Colonic mucosa (tissue), 4 donors: ENCODE results near the gene MITF. TPM values are rescaled to one million over a fixed set of nuclear protein-coding genes. Genes with fewer than 3 reads are reported as not detected.
"Not testable (repeated sequence)": the region's sequence is repeated elsewhere in the genome, so short reads cannot be mapped to it uniquely, and the experiment has no call there.

ENCODE experiments used
- DNase-seq: peaks from one replicate; pipeline ENCODE4 v3.0.0-alpha.2; 2020
- H3K27ac ChIP-seq: fragments of 200-600 bp; one replicate; pipeline ENCODE4 v1.8.0; 2021
- H3K27me3 ChIP-seq: fragments of 200-600 bp; one replicate; pipeline ENCODE4 v1.8.0; 2021
- H3K36me3 ChIP-seq: fragments of 200-600 bp; one replicate; pipeline ENCODE4 v1.8.0; 2021
- H3K4me1 ChIP-seq: fragments of 200-600 bp; one replicate; pipeline ENCODE4 v1.8.0; 2021; ENCODE audit warnings: mild to moderate bottlenecking
- H3K4me3 ChIP-seq: fragments of 200-600 bp; one replicate; pipeline ENCODE4 v1.8.0; 2021
- H3K9ac ChIP-seq, 2 donors: one replicate each; pipeline ENCODE4 v1.7.0; 2013; ENCODE audit warnings: control low read depth in 2 of 2, low read depth in 2 of 2, low read length in 2 of 2
- H3K9me3 ChIP-seq: fragments of 200-600 bp; one replicate; pipeline ENCODE4 v1.8.0; 2021
- CTCF ChIP-seq: fragments of 200-600 bp; IDR thresholded peaks from one replicate; pipeline ENCODE4 v1.8.0; 2022; ENCODE audit warnings: antibody characterized with exemption, mild to moderate bottlenecking
- intact Hi-C: fragments of 100-400 bp; cut with DNase I; formaldehyde crosslinking; loops from one replicate; pipeline ENCODE4 v1.14.1; 2022
- total RNA-seq, 2 donors: library from RNA; stranded (reverse); fragmentation: NEBNext Ultra II Directional in 1 of 2; extraction: Animal tissue kit (Norgen Biotek cat#: 25700) in 1 of 2; gene quantifications; one replicate each; pipeline ENCODE4 v1.2.1, GENCODE V29; 2021
- donor health status: healthy.
- donor health status: DM: no; HTN: no; CAD: no.
- donor health status: DM: no; HTN: no; CAD: no.

The MITF gene
- total RNA-seq, 2 donors from 2014 or later = 2.9 to 5.8 TPM

DNA sequence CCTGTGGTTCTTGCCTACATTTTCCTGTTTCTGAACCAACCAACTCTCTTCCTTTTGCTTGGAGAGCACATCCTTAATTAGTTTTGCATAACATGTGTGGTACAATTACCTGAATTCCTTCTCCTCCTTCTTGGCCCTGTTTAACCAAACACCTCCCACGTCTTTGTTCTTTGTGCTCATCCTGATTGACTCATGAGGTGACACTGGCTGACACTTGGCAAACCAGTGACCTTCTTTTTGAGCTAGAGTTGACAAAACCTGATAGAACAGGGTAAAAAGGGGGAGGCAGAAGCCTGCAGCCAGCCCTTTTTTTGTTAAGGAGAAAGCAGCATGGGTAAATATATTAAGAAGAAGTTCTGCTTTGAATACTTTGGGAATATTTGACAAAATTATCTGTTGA is 161.1 kb downstream of the MITF start:
- intact Hi-C loops = no loop called here
- Histone ChIP-seq H3K4me1 (no peaks in the 10 kb centered on the region), H3K27me3 (no peaks in the 10 kb centered on the region), H3K27ac (no peak overlapping the region), H3K4me3 (no peak overlapping the region), H3K36me3 (no peaks in the 10 kb centered on the region), H3K9ac (no peak overlapping the region), H3K9me3 (no peaks in the 10 kb centered on the region)
- DNase-seq = no peak
- no peak for TF ChIP-seq CTCF

- H3K27ac ChIP-seq = no peak overlapping the region
- H3K9ac ChIP-seq = no peak overlapping the region
- H3K4me3 ChIP-seq = no peak overlapping the region
- TF ChIP-seq CTCF = no peak
- no peaks in the 10 kb centered on the region for H3K36me3 ChIP-seq
- no peaks in the 10 kb centered on the region for H3K27me3 ChIP-seq
- intact Hi-C loops = no loop called here
- no peaks in the 10 kb centered on the region for H3K9me3 ChIP-seq
- no peaks in the 10 kb centered on the region for H3K4me1 ChIP-seq
- DNase-seq = no peak
Measured at GRCh38 chr3:69901802-69902201, 162.5 kb downstream of the MITF start.

- Histone ChIP-seq H3K27ac (no peak overlapping the region), H3K27me3 (no peaks in the 10 kb centered on the region), H3K9ac (no peak overlapping the region), H3K36me3 (no peaks in the 10 kb centered on the region), H3K4me1 (no peaks in the 10 kb centered on the region), H3K4me3 (no peak overlapping the region), H3K9me3 (no peaks in the 10 kb centered on the region)
- DNase-seq = no peak
- intact Hi-C loops = no loop called here
- TF ChIP-seq CTCF = no peak
Measured at GRCh38 chr3:69902386-69902785, 163.1 kb downstream of the MITF start.

- H3K4me1 ChIP-seq = no peaks in the 10 kb centered on the region
- H3K27ac ChIP-seq = no peak overlapping the region
- H3K27me3 ChIP-seq = no peaks in the 10 kb centered on the region
- H3K36me3 ChIP-seq = no peaks in the 10 kb centered on the region
- H3K9ac ChIP-seq = no peak overlapping the region
- no peaks in the 10 kb centered on the region for H3K9me3 ChIP-seq
- no peak for TF ChIP-seq CTCF
- DNase-seq = no peak
- intact Hi-C loops = no loop called here
- no peak overlapping the region for H3K4me3 ChIP-seq
Measured at GRCh38 chr3:69906351-69906966, 167.2 kb downstream of the MITF start.

DNA sequence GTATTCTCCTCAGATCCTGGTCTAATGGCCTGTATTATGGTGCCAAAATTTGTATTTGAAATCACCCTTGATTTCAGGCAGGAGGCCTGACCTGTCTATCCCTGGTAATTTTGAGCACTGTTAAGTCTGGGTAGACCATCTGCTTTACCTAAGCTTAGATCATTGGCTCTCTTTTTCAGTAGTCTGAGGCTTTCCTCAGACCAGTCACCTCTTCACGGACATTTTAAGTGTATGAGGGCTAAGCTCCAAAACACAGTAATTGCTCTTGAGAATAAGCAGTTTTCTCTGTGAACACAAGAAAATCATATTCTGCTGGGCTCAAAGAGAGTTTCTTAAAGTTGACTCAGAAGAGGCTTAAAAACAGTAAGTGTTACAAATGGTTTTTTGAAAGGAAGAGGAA is 168.3 kb downstream of the MITF start:
- no peak for DNase-seq
- H3K27me3 ChIP-seq = no peaks in the 10 kb centered on the region
- intact Hi-C loops = no loop called here
- H3K27ac ChIP-seq = no peak overlapping the region
- H3K4me3 ChIP-seq = no peak overlapping the region
- TF ChIP-seq CTCF = no peak
- H3K4me1 ChIP-seq = no peaks in the 10 kb centered on the region
- H3K36me3 ChIP-seq = no peaks in the 10 kb centered on the region
- H3K9me3 ChIP-seq = no peaks in the 10 kb centered on the region
- no peak overlapping the region for H3K9ac ChIP-seq

DNA sequence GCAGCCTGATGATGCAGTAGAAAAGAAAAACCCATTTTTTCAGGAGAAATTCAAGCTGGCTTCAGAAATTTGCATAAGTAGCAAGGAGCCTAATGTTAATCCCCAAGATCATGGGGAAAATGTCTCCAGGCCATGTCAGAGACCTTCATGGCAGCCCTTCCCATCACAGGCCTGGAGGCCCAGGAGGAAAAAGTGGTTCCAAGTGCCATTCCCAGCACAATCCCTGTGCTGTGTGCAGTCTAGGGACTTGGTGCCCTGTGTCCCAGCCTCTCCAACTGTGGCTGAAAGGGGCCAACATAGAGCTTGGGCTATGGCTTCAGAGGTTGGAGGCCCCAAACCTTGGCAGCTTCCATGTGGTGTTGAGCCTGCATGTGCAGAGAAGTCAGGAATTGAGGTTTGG is 170.6 kb downstream of the MITF start:
- H3K27me3 ChIP-seq, H3K36me3 ChIP-seq, H3K4me1 ChIP-seq, H3K4me3 ChIP-seq, H3K9me3 ChIP-seq, DNase-seq, H3K9ac ChIP-seq, H3K27ac ChIP-seq, intact Hi-C loops: not testable (repeated sequence)
